ENCODE results near the gene SCART1. TPM values are rescaled to one million over a fixed set of nuclear protein-coding genes. Genes with fewer than 3 reads are reported as not detected.
A peak's percentile ranks its signal among the peaks of the same experiment; 100 is the strongest.

The SCART1 gene
- total RNA-seq, 4 donors from 2014 or later: 1.2 to 10.7 (median 2.0) TPM

- peaks cover 1% of the 10 kb centered on the region for H3K9me3 ChIP-seq
- no peak for TF ChIP-seq EP300 (IDR thresholded peaks at IDR 0.05)
- TF ChIP-seq, protein P1, sequence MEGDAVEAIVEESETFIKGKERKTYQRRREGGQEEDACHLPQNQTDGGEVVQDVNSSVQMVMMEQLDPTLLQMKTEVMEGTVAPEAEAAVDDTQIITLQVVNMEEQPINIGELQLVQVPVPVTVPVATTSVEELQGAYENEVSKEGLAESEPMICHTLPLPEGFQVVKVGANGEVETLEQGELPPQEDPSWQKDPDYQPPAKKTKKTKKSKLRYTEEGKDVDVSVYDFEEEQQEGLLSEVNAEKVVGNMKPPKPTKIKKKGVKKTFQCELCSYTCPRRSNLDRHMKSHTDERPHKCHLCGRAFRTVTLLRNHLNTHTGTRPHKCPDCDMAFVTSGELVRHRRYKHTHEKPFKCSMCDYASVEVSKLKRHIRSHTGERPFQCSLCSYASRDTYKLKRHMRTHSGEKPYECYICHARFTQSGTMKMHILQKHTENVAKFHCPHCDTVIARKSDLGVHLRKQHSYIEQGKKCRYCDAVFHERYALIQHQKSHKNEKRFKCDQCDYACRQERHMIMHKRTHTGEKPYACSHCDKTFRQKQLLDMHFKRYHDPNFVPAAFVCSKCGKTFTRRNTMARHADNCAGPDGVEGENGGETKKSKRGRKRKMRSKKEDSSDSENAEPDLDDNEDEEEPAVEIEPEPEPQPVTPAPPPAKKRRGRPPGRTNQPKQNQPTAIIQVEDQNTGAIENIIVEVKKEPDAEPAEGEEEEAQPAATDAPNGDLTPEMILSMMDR (IDR thresholded peaks at IDR 0.05): no peak
- TF ChIP-seq POLR2A (IDR thresholded peaks at IDR 0.05): no peak
- no peak for TF ChIP-seq POLR2AphosphoS5 (IDR thresholded peaks at IDR 0.05)
- 91% methylated on average over 10 of the region's 10 CpGs for WGBS
- peaks cover 9% of the 10 kb centered on the region for H3K36me3 ChIP-seq
- no peak overlapping the region for H3K27ac ChIP-seq
- H3K27me3 ChIP-seq: no peaks in the 10 kb centered on the region
- DNase-seq (ENCODE audit: low spot score in 2 of 2): peak in 1 of 2 donors; percentile 55
- no peaks in the 10 kb centered on the region for H3K4me1 ChIP-seq
- no peak overlapping the region for H3K4me3 ChIP-seq
These were observed 604 bp downstream of the SCART1 start for GRCh38 chr10:133454204-133454893.

- H3K27ac ChIP-seq: no peak overlapping the region
- no peaks in the 10 kb centered on the region for H3K27me3 ChIP-seq
- 83% methylated on average over 5 of the region's 5 CpGs for WGBS
- peak in 1 of 2 donors; percentile 45 for DNase-seq (ENCODE audit: low spot score in 2 of 2)
- H3K9me3 ChIP-seq: no peaks in the 10 kb centered on the region
- peaks cover 9% of the 10 kb centered on the region for H3K36me3 ChIP-seq
- TF ChIP-seq POLR2A (IDR thresholded peaks at IDR 0.05): no peak
- TF ChIP-seq POLR2AphosphoS5 (IDR thresholded peaks at IDR 0.05): no peak
- TF ChIP-seq EP300 (IDR thresholded peaks at IDR 0.05): no peak
- TF ChIP-seq, protein P1 (IDR thresholded peaks at IDR 0.05): no peak
- no peak overlapping the region for H3K4me3 ChIP-seq
- no peaks in the 10 kb centered on the region for H3K4me1 ChIP-seq
These were observed 1.5 kb downstream of the SCART1 start for GRCh38 chr10:133455196-133455595.

- peak in 1 of 2 donors; percentile 58 for DNase-seq (ENCODE audit: low spot score in 2 of 2)
- WGBS: 92% methylated on average over 7 of the region's 7 CpGs
- TF ChIP-seq EP300 (IDR thresholded peaks at IDR 0.05) (no peak), POLR2AphosphoS5 (IDR thresholded peaks at IDR 0.05) (no peak), POLR2A (IDR thresholded peaks at IDR 0.05) (no peak)
- TF ChIP-seq, protein P1 (IDR thresholded peaks at IDR 0.05): no peak
- Histone ChIP-seq H3K9me3 (no peaks in the 10 kb centered on the region), H3K27me3 (no peaks in the 10 kb centered on the region), H3K27ac (no peak overlapping the region), H3K36me3 (peaks cover 9% of the 10 kb centered on the region), H3K4me1 (no peaks in the 10 kb centered on the region), H3K4me3 (no peak overlapping the region)
These were observed 1.9 kb downstream of the SCART1 start for GRCh38 chr10:133455611-133456031.

DNA sequence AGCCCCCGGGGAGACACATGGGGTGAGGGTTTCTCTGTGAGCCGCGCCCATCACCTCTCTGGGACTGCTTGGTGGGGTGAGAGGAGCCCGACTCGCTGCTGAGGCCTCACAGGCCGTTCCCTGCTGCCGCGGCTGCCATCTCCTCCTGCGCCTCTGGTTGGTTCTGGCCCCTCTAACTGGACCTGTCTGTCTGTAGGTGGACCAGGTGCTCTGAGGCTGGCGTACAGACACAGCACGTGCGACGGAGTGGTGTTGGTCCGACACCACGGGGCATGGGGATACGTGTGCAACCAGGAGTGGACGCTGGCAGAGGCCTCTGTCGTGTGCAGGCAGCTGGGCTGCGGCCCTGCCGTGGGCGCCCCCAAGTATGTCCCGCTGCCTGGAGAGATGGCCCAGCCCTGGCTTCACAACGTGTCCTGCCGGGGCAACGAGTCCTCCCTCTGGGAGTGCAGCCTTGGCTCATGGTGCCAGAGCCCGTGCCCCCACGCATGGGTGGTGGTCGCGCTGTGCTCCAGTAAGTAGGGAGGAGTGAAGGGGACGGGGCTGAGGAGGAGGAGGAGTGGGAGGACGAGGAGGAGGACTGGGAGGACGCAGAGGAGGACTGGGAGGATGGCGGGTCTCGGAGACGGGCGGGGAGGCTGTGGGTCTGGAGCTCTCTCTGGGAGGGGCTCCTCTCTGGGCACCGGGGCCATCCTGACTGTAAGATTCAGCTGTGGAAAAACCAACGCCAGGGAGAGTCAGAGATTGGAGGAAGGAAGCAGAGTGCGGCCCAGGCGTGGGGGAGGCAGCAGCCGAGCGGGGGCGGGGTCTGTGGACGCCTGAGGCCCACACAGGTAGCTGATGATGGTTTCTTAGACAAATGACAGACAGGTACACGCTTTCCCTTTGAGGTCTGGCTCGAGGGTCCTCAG, 2.6 kb downstream of the SCART1 start:
- Histone ChIP-seq H3K27ac (no peak overlapping the region), H3K27me3 (no peaks in the 10 kb centered on the region), H3K9me3 (no peaks in the 10 kb centered on the region), H3K4me3 (no peak overlapping the region), H3K36me3 (peaks cover 9% of the 10 kb centered on the region), H3K4me1 (no peaks in the 10 kb centered on the region)
- 80% methylated on average over 28 of the region's 46 CpGs for WGBS
- peak in 1 of 2 donors; percentile 68 for DNase-seq (ENCODE audit: low spot score in 2 of 2)
- no peak for TF ChIP-seq POLR2AphosphoS5 (IDR thresholded peaks at IDR 0.05)

GRCh38 chr10:133457100-133457841, 3.5 kb downstream of the SCART1 start:
- Histone ChIP-seq H3K27me3 (no peaks in the 10 kb centered on the region), H3K36me3 (peaks cover 9% of the 10 kb centered on the region), H3K4me3 (no peak overlapping the region), H3K27ac (no peak overlapping the region), H3K4me1 (no peaks in the 10 kb centered on the region), H3K9me3 (no peaks in the 10 kb centered on the region)
- DNase-seq (ENCODE audit: low spot score in 2 of 2): peak in 1 of 2 donors; percentile 73
- TF ChIP-seq EP300 (IDR thresholded peaks at IDR 0.05): no peak
- no peak for TF ChIP-seq POLR2A (IDR thresholded peaks at IDR 0.05)
- no peak for TF ChIP-seq POLR2AphosphoS5 (IDR thresholded peaks at IDR 0.05)
- TF ChIP-seq, protein P1 (IDR thresholded peaks at IDR 0.05): no peak
- WGBS: 98% methylated on average over 8 of the region's 34 CpGs
